Brain microvascular endothelial cell (primary cell): ENCODE data around the gene TMTC1.
A peak's percentile ranks its signal among the peaks of the same experiment; 100 is the strongest.
"Not testable (repeated sequence)": the region's sequence is repeated elsewhere in the genome, so short reads cannot be mapped to it uniquely, and the experiment has no call there.

Experiments
- DNase-seq: peaks from one replicate; pipeline ENCODE4 v3.0.0-alpha.2; 2020
- H3K27ac ChIP-seq: fragments of 250-450 bp; sonication (Bioruptor Pico); 2 replicates; pipeline ENCODE4 v1.5.1; 2020; ENCODE audit warnings: mild to moderate bottlenecking, moderate library complexity
- H3K27me3 ChIP-seq: fragments of 250-450 bp; sonication (Bioruptor Pico); replicated peaks from 2 replicates; pipeline ENCODE4 v1.5.1; 2020; ENCODE audit warnings: mild to moderate bottlenecking
- H3K36me3 ChIP-seq: fragments of 250-450 bp; sonication (Bioruptor Pico); replicated peaks from 2 replicates; pipeline ENCODE4 v1.5.1; 2020; ENCODE audit warnings: mild to moderate bottlenecking
- H3K4me3 ChIP-seq: 2 replicates; pipeline ENCODE4 v1.5.1; 2011; ENCODE audit warnings: low read depth, mild to moderate bottlenecking, control low read depth, low read length, moderate library complexity
- CTCF ChIP-seq: IDR thresholded peaks from 2 replicates; pipeline ENCODE4 v1.5.1; 2011; ENCODE audit warnings: low read depth, mild to moderate bottlenecking, moderate library complexity, low read length, control low read depth, inconsistent platforms; ENCODE audit errors: missing control alignments
- in situ Hi-C: cut with HindIII; loops from 2 replicates; pipeline ENCODE4 v1.10.0; 2017; ENCODE audit warnings: low sequenced_read_pairs, low pct_ligation_motif_present

Gene TMTC1

GRCh38 chr12:29563071-29563470 is 220.7 kb downstream of the TMTC1 start:
- no peak overlapping the region for H3K4me3 ChIP-seq
- H3K36me3 ChIP-seq, result no peaks in the 10 kb centered on the region
- TF ChIP-seq CTCF, result no peak
- H3K27ac ChIP-seq, result peak overlapping the region; percentile 45
- no peaks in the 10 kb centered on the region for H3K27me3 ChIP-seq
- DNase-seq, result no peak
- in situ Hi-C loops, result no loop called here

- H3K27ac ChIP-seq, result peak overlapping the region; percentile 45
- in situ Hi-C loops, result no loop called here
- TF ChIP-seq CTCF, result no peak
- H3K4me3 ChIP-seq, result no peak overlapping the region
- no peaks in the 10 kb centered on the region for H3K36me3 ChIP-seq
- no peaks in the 10 kb centered on the region for H3K27me3 ChIP-seq
- peak; percentile 78 for DNase-seq
Observed at GRCh38 chr12:29562110-29562804, 221.5 kb downstream of the TMTC1 start.

- H3K36me3 ChIP-seq, result no peaks in the 10 kb centered on the region
- DNase-seq, result no peak
- in situ Hi-C loops, result no loop called here
- H3K4me3 ChIP-seq, result no peak overlapping the region
- H3K27me3 ChIP-seq, result no peaks in the 10 kb centered on the region
- TF ChIP-seq CTCF, result no peak
- peak overlapping the region; percentile 45 for H3K27ac ChIP-seq
Observed at GRCh38 chr12:29561664-29562071, 222.1 kb downstream of the TMTC1 start.

- Histone ChIP-seq H3K36me3 (no peaks in the 10 kb centered on the region), H3K27me3 (no peaks in the 10 kb centered on the region), H3K4me3 (no peak overlapping the region), H3K27ac (no peak overlapping the region)
- no peak for DNase-seq
- in situ Hi-C loops, result no loop called here
- no peak for TF ChIP-seq CTCF
Observed at GRCh38 chr12:29559198-29559597, 224.5 kb downstream of the TMTC1 start.

GRCh38 chr12:29556363-29556762 is 227.4 kb downstream of the TMTC1 start:
- Histone ChIP-seq H3K27me3 (no peaks in the 10 kb centered on the region), H3K36me3 (no peaks in the 10 kb centered on the region), H3K27ac (no peak overlapping the region), H3K4me3 (no peak overlapping the region)
- in situ Hi-C loops, result no loop called here
- no peak for DNase-seq
- no peak for TF ChIP-seq CTCF

GRCh38 chr12:29555451-29555850 is 228.3 kb downstream of the TMTC1 start:
- DNase-seq, in situ Hi-C loops, H3K27me3 ChIP-seq, H3K4me3 ChIP-seq, H3K36me3 ChIP-seq, H3K27ac ChIP-seq: not testable (repeated sequence)
